IPS-NIHi7 (cell line): ENCODE data around the gene PER2.
"Not testable (repeated sequence)": the region's sequence is repeated elsewhere in the genome, so short reads cannot be mapped to it uniquely, and the experiment has no call there.

ENCODE experiments used
- DNase-seq: peaks from one replicate; pipeline ENCODE4 v3.0.0; 2012; ENCODE audit warnings: mixed read lengths; ENCODE audit errors: extremely low spot score

Gene PER2

DNA sequence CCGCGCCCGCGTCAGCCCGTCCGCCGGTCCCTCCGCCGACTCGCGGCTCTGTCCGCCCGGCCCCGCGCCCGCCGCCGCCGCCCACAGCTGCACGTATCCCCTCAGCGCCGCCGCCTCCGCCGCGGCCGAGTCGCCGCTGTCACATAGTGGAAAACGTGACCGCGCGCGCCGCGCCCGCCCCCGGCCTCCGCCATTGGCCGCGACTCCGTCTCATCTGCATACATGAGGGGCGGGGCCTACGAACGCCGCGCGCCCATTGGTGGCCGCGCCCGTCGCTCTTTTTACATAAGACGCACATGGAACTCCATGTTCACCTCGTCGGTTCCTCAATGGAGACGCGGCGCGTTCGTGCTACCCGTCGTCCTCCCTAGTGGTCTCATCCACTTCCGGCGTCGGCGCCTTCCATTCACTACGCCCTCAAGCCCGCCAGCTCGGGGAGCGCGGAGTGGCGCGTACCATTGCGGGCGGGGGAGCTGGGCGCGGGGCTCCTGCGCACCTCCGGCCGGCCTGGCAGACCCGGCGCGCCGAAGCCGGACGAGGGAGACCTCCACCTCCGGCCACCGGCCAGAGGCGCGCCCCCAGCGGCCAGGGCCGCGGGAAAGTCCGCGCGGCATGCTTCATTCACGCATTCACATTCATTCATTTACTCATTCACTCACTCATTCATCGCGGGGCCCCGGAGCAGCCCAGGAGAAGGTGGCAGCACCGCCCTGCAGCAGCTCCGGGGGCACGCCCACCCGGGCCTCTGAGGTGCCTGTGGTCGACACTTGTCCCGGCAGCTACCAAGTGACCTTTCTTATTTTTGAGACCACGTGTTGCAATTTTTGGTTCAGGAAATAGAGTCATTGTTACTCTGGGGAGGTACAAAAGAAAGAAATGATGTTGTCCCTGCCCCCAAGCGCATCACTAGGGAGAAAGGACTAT is 502 bp upstream of the PER2 start:
- DNase-seq, result peak; percentile 91

DNA sequence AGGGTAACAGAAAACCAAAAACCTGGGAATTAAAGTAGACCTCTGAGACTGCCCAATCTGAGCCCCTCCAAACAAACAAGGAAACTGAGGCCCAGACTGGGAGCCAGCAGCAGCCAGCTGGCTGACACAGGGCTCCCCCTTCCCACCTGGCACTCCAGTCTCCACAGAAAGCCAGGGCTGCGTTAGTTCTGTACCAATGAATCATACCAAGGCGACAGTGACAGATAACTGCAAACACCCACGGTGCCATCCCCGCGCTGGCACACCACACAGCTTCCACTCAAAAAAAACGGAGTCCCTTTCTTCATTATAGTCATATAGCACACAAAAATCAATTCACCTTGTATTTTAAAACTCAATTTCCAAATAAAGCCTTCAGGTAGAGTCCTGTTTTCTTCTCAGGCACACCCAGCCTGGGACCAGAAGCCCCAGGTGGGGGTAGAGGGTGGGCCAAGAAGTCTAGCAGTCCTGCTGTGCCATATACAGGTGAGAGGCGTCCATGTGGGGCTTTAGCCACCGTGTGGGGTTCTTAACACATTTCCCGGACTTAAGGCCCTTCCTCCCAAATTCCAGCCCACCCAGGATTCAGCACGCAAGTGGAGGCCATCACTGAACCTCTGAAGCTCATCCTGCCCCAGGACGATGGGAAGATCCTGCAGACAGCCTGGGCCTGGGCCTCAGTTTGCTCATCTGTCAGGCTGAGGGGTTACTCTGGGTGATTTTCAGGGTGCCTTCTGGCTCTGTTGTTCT is 1.2 kb downstream of the PER2 start:
- DNase-seq, result no peak

DNA sequence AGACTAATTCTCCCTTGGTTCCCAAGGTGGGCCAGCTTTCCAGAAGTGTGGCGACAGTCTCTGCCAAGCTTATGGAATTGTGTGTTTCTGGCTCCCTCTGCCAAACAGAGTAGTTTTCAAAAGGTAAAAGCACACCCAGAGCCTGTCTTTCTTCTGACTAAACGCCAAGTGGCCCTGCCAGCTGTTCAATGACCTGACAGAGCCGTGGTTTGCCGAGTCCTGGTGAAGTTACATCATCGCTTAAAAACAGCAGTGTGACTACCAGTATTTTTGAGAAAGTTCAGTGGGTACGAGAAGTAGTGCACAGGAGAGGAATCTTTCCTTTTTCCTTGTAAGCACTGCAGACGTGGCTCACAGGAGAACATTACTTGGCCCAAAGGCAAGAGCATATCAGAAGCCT is 1.9 kb downstream of the PER2 start:
- no peak for DNase-seq

DNA sequence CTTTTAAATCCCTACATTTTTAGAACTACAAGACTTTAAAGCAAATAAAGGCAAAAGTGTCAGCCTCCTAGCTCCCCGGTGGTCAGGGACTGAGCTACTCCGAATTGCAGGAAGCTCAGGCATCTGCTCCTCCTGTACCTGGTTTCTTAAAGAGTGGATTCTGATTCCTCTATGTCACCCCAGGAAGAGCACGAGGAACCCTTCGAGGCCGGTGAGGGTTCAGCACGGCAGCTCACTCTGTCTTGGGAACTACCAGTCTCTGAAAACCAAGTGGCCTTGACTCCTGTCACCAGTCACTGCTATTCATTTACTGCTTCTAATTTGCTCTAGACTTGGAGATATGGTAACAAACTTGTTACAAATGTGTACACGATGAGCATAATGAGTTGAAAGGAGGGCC is 2.3 kb downstream of the PER2 start:
- DNase-seq, result no peak

DNA sequence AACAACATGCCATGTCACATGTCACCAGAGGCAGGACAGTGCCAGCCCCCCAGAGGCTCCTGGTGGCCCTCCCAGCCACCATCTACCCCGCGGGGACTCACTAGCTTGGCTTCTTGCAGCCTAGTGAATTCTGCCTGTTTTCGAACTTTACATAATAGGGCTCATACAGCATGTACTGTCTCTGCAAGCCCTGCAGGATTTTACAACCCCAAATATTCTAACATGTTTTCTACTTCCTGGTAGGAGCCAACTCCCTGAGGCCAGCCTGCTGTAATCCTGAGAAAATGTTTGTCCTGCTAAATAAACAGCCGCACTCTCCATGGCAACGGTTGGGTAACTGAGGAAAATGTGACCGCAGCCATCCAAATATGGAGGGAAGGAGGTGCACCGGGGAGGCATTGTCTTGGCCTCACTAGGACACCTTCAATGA is 2.7 kb downstream of the PER2 start:
- no peak for DNase-seq

DNA sequence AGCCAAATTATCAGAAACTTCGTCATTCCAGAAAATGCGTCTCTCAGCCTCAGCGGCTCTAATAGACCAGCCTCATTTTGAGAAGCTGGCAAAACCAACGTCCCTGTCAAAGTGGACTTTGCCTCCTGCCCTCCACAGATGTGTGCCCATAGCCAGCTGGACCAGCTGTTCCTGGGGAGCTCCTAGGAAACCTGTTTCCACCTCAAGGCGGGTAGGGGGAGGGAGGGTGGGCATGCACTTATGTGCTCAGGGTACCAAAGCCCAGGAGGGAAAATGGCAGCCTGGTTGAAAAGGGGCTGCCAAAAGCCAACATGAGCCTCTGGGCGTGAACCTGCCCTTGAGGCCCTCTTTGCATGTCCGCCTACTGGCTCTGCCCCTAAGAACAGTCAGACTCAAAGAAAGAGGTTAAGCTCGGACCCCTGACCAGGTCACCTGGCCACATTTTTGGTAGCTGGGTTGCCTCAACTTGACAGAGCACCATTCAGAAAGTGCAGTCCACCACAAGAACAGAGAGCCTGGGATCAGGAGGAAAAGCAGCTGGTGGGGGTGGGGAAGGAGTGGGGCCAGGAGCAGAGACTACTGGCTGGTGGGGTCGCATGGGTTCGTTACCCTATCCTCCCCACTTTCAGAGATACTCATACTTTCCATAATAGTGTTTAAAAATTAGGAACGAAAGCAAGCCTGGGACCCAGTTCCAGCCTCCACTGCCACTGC is 3.5 kb downstream of the PER2 start:
- DNase-seq, result no peak

DNA sequence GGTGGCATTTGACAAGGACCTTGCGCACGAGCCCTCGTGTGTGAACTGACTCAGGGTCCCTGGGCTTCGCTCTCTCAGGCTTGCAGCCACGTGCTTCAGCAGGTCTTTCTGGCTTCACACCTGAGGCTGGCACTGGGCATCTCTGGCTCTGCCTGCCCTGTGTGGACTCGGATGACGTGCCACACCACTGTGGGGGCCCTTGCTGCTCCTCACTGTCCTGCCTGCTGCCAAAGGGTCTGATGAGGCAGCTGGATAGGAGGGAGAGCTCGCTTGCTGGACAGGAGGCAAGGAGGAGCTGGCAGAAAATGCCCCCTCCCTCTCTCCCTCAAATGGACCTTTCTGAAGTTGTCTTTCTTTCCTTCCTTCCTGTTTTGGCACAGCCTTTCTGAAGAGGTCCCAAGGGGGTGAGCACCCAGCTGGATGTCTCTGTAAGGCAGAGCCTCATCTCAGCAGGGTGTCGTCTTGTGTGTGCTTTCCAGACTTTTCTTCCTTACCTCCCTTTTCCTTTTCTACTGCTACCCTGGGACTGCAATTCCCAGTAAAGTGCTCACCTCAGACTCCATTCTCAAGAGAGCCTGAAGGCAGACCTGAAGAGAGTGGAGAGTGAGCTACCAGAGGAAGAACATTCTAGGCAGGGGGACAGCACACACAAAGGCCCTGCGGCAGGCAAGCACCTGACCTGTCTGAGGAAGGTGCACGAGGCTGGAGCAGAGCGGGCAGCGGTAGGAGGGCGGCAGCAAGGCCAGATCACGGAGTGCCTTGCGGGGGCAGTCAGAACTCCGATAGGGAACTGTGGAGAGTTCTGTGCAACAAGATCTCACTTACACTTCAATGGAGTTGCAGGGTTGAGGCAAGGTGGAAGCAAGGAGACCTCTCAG is 5.3 kb downstream of the PER2 start:
- no peak for DNase-seq

DNA sequence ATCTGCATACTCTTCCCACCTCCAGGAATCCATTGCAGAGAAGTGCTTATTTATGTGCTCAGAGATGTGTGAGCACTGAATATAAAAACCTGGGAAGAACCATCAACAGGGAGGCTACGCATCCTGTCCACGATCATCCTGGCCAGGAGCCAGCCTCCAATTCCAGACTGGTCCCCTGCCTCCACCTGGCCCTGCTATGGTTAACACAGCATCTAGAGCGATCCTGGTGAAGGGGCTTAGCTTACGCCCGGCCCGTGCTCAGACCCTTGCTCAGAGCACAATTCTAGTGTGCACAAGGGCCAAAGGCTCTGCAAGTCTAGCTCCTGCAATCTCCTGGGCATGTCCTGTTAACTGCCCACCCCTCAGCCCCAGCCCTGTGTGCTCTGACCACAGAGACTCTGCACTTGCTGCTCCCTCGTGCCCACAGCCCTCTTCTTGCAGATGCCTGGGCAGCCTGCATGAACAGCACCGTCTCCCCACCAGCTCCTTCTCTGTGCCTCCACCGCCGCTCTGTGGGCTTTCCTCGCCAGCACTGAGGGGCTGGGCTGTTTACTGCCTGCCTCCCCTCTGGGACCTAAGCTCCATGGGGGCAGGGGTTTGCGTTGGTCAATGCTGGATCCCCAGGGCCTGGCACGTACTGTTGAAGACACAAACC is 6.5 kb downstream of the PER2 start:
- DNase-seq, result no peak

DNA sequence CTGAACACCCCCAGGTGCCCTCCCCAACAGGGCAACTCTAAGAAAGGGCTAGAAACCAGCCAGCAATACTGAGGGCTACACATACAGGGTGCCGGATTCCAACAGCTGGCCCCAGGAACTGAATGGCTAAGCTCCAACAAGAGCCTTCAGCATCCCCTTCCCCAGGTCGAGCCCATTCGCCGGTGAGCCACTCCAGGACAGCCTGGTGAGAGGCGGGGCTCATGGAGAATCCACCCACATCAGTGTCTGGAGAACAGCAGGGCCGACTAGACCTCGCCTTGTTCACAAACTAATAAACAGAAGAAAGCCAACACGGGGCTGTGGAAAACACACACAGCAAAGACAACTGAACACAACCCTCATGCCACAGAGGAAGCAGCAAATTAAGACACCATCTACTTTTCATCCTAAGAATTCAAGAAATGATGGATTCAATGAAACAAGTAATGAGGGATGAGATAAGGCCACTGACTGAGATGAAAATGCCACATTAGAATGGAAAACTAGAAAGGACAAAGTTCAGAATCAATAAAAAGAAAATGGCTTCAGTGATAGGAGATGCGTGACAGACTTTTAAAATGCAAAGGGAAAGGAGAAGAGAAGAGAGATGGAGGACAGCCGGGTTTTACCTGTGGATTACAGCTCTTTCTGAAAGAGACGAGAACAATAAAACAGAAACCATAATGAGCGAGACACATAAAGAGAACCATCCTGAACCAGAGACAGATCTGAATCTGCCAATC is 8.2 kb downstream of the PER2 start:
- no peak for DNase-seq

DNA sequence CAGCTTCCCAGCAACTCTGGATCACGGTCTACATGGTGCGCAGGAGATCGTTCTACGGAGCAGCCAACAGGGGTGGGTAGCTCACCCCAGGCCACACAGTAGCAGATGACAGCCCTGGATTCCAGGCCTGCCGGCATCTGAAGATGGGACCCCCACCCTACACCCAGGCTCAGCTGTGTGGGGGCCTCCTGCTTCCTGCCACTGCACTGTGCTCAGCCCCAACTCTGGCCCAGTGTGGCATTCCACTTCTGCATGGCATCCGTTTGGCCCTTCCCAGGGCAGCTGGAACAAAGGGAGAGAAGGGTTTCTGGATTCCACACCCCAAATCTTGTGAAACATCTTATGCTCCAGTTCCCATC is 9.1 kb downstream of the PER2 start:
- no peak for DNase-seq

DNA sequence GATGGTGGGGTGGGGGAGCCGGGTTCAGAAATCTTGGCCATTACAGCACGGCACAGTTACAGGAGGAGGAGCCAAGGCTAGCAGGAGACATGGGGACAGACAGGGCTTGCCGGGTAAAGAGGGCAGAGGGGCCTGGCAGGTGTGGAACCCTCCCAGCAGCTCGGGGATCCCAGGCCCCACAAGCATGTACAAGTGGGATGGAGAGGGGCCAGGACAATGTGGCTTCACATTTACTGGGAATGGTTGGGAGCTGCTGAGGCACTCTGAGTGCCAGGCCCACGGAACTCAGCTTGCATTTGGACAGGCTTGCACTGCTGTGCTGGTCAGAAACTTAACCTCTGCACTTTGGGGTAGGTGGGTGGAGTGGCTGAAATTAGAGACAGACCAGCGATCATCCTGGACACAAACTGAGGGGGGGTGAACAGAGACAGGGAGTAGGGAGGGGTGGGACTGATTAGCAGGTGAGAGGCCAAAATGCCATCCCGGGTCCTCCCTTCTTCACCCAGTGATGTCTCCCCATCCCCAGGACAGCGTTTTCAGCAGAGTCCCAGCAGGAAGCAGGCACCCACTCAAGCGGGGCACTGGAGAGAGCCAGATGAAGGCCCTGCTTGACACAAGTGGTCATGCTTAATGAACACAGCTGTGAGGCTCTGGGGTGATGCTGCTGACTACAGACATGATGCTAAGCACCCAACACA is 9.6 kb downstream of the PER2 start:
- DNase-seq, result no peak

DNA sequence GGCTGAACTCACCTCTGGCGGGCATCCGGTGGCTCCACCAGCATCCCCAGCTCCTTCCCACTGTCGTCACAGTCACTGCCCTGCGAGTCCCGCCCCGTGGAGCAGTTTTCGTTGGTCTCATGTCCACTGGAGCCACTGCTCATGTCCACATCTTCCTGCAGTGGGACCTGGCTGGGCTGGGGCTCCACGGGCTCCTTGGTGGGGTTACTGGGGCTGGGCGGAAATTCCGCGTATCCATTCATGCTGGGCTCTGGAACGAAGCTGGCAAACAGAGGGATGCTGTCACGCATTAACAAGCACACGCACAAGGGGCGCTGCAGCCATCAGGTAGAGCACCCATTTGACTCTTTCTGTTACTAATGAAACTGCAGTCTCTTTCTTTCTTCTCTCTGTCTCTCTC is 10.7 kb downstream of the PER2 start:
- DNase-seq, result peak; percentile 66

DNA sequence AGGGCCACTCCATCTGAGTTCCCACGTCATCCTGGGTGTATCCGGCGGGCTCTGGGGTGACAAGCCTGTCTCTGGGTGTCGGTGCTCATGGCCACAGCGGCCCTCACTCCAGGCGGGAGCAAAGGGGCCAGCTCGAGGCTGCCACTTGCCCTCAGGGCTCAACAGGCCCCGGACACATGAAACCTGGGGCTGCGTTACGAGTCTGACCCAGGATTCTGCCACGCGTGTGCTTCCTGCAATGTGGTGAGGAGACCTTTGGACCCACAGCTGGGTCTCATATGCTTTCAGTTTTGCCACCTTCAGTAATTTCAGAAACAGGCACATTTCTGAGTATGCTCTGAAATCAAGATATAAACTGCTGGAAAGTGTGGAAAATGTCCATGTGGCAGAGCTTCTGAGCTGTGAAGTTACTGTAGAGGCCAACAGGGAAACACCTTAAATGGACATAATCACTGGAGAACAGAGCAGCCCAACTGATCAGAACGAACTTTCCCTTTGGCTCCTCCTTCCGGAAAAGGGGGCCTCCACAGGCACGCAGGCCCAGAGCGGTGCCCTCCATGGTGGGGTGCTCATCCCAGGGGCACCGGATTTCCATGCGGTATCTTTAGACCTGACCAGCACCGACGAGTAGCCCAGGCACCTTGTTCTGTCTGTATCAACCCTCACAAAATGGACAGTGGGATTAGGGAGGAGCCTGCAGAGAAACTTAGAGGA is 14.1 kb downstream of the PER2 start:
- no peak for DNase-seq

DNA sequence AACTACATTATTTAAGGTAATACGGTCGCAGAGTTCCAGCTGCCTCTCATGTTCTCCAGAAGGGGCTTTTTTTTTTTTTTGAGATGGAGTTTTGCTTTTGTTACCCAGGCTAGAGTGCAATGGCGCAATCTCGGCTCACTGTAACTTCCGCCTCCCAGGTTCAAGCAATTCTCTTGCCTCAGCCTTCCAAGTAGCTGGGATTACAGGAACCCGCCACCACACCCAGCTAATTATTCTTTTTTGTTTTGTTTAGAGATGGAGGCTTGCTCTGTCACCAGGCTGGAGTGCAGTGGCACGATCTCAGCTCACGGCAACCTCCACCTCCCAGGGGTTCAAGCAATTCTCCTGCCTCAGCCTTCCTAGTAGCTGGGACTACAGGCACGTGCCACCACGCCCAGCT is 15.0 kb downstream of the PER2 start:
- DNase-seq, result not testable (repeated sequence)

DNA sequence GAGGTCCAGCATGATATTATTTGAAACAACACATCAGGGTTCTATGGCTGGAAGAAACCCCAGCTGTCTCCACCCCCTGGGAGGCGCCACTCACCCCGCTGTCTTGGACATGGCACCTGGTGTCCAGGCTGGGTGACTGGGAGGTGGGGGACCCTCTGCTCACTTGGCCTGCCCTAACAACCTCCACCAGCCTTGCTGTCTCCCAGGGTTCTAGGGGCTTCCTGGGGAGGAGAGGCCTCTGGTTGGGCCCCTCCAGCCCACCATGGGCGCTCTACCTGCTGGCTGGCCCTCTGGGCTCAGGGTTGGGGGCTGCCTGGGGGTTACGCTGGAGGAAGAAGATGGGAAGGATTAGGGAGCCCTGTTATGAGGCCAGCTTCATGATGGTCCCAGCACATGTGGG is 16.3 kb downstream of the PER2 start:
- no peak for DNase-seq

DNA sequence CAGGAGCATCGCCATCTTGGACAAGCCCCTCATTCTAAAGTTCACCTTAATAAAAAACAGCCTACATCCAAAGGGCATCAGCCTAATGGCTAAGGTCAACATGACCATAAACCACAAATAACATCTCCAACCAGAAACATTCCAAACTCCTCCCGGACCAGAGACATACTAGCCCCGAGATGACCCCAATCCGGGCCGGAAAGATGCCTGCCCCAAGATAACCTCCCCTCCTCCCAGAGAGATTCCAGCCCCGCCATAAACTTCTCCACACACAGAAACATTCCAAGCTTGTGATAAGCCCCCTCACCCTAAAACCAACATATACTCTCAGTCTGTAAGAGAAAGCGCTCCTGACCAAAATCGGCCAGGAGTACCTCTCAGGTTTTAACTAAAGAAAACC is 16.7 kb downstream of the PER2 start:
- not testable (repeated sequence) for DNase-seq

DNA sequence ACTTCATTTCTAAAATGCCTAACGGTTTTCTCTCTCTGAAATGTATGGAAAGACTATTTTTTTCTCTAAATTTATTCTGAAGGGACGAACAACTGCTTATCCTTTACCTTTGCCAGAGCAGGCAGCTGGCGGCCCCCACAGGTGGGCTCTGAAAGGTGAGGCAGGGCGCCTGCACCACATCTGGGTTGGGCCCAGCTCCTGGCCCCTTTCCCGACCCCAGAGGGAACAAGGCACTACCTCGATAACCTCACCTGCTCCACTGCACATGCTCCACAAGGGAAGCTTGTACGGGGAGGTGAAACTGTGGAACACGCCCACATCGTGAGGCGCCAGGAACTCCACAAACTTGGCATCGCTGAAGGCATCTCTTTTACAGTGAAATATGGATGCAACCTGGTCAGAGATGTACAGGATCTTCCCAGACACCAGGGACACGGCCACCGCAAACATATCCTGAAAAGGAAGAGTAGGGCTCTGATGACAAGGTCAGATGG is 17.3 kb downstream of the PER2 start:
- no peak for DNase-seq

DNA sequence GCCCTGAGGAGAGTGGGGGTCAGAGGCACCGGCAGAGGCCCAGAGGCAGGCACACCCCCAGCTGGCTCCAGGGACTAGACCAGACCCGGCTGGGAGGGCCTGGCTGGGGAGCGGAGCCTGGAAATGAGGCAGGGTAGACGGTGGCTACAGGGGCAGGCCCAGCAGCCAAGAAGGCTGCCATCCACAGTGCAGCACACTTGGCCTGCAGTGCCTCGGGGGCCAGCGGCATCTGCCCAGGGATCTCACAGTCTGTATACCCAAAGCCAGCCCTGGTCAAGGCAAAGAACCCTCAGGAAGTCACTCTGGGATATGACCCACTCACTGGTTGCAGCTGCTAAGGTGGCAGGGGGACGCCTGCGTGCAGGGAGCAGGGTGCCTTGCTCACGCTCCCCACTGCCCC is 17.8 kb downstream of the PER2 start:
- no peak for DNase-seq

DNA sequence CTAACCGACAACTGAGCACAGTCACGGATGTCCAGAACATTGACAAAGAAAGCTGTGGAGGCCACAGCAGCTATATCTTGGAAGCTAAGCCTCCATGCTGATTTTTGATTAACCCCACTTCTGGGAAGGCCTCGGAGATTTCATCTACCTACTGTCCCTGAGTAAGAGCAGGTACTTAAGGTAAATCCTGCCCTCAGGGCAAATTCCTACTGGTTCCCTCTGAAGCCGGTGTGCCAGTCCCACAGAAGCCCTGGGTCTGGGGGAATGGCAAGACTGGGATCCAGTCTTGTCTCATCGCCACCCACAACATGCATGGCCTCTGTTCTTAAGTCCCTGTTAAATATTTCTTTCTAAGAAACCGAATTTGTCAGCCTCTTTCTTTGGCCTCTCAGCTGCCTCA is 18.7 kb downstream of the PER2 start:
- DNase-seq, result no peak
